HepG2 (cell line): Measurements from ENCODE around the gene PLXND1. TPM values are rescaled to one million over a fixed set of nuclear protein-coding genes. Genes with fewer than 3 reads are reported as not detected.

Experiments used
- ATAC-seq: fragments of 200-7000 bp; cut with Tn5 transposase; 3 replicates; pipeline ENCODE4 v1.9.1; 2020; ENCODE audit warnings: mild to moderate bottlenecking, moderate library complexity
- BruUV-seq: library from RNA; stranded (reverse); fragments of 400-500 nt; replicated peaks from 2 replicates; lab custom pipeline; 2021; lab: Mats Ljungman, UMichigan
- CTCF ChIA-PET: fragments of 300-600 bp; formaldehyde crosslinking; extraction: SDS; loops from one replicate; lab custom pipeline; 2021; ENCODE audit warnings: low total read pairs, inconsistent platforms, low intra/inter-chr PET ratio; lab: Yijun Ruan, JAX
- POLR2A ChIA-PET: fragments of 350-600 bp; sonication (Branson Sonifier 250); formaldehyde crosslinking; loops from one replicate; lab custom pipeline; 2020; ENCODE audit warnings: antibody characterized with exemption, inconsistent platforms; lab: Yijun Ruan, JAX
- DNase-seq: peaks from one replicate; pipeline ENCODE4 v3.0.0-alpha.2; 2015; ENCODE audit warnings: low spot score
- FAIRE-seq: peaks from 3 replicates; lab custom pipeline; 2011; peaks lifted over from hg19 to GRCh38; lab: Jason Lieb, UNC
- H2AFZ ChIP-seq: one replicate; pipeline ENCODE4 v1.6.1; 2011; ENCODE audit warnings: low read length, inconsistent platforms
- H3K27ac ChIP-seq: fragments of 300-600 bp; 3 replicates; pipeline ENCODE4 v1.8.0; 2011; ENCODE audit warnings: mixed run types, mild to moderate bottlenecking, mixed read lengths, low read length, inconsistent platforms; ENCODE audit not compliant: insufficient read depth; ENCODE audit errors: extremely low read length
- H3K27me3 ChIP-seq, 2 experiments: fragments of 200-600 bp in 1 of 2; 2 replicates in 1 of 2; 3 replicates in 1 of 2; pipeline versions ENCODE4 v1.6.0 to v1.8.0; 2011; ENCODE audit warnings: low read length in 2 of 2, mild to moderate bottlenecking in 2 of 2, moderate library complexity in 2 of 2, inconsistent platforms in 1 of 2; ENCODE audit not compliant: insufficient read depth in 2 of 2, control insufficient read depth in 1 of 2
- H3K36me3 ChIP-seq, 2 experiments: fragments of 200-600 bp in 1 of 2; replicated peaks in 1 of 2; 2 replicates in 1 of 2; 3 replicates in 1 of 2; pipeline versions ENCODE4 v1.5.1 to v1.8.0; 2011; ENCODE audit warnings: low read length in 2 of 2, inconsistent platforms in 1 of 2; ENCODE audit not compliant: insufficient read depth in 2 of 2, control insufficient read depth in 1 of 2
- H3K4me1 ChIP-seq: 2 replicates; pipeline ENCODE4 v1.5.1; 2012; ENCODE audit warnings: low read length, inconsistent platforms; ENCODE audit not compliant: insufficient read depth
- H3K4me2 ChIP-seq: 2 replicates; pipeline ENCODE4 v1.6.0; 2011; ENCODE audit warnings: low read depth, low read length, inconsistent platforms
- H3K4me3 ChIP-seq, 3 experiments: fragments of 200-600 bp in 1 of 3; sonication (generic), shearing (Covaris generic) in 1 of 3; replicated peaks in 1 of 3; 2 replicates each; pipeline ENCODE4 v1.5.1; 2011 to 2016; ENCODE audit warnings: low read length in 3 of 3, inconsistent platforms in 2 of 3, low read depth in 2 of 3, mild to moderate bottlenecking in 2 of 3, control low read depth in 1 of 3, mixed read lengths in 1 of 3; ENCODE audit not compliant: insufficient read depth in 1 of 3
- H3K79me2 ChIP-seq: one replicate; pipeline ENCODE4 v1.6.1; 2011; ENCODE audit warnings: low read length, inconsistent platforms; ENCODE audit not compliant: insufficient read depth
- H3K9ac ChIP-seq: 2 replicates; pipeline ENCODE4 v1.6.0; 2011; ENCODE audit warnings: mild to moderate bottlenecking, low read depth, low read length, inconsistent platforms; ENCODE audit not compliant: insufficient read depth
- H3K9me3 ChIP-seq: 2 replicates; pipeline ENCODE4 v1.5.1; 2012; ENCODE audit warnings: mild to moderate bottlenecking, low read length
- H4K20me1 ChIP-seq: 2 replicates; pipeline ENCODE4 v1.6.0; 2011; ENCODE audit warnings: inconsistent platforms, mild to moderate bottlenecking, low read length, moderate library complexity; ENCODE audit not compliant: insufficient read depth
- ATF1 ChIP-seq: IDR thresholded peaks from 2 replicates; pipeline ENCODE4 v1.6.1; 2016; ENCODE audit warnings: mild to moderate bottlenecking, control low read depth
- FOXP1 ChIP-seq, 2 experiments: fragments of 450-650 bp in 1 of 2; IDR thresholded peaks; 2 replicates each; pipeline ENCODE4 v1.6.1; 2017 to 2018; ENCODE audit warnings: antibody characterized with exemption in 1 of 2
- HIC2 ChIP-seq: sonication (generic); formaldehyde crosslinking; IDR thresholded peaks from 2 replicates; pipeline ENCODE4 v1.9.0; 2022; ENCODE audit warnings: low read depth, missing genetic modification reagents
- HNRNPK ChIP-seq: fragments of 200-400 bp; formaldehyde crosslinking; IDR thresholded peaks from 2 replicates; pipeline ENCODE4 v1.6.1; 2018; ENCODE audit warnings: low read length, low read depth, moderate library complexity, mild to moderate bottlenecking; ENCODE audit not compliant: poor library complexity, severe bottlenecking
- JDP2 ChIP-seq: sonication (generic); formaldehyde crosslinking; IDR thresholded peaks from 2 replicates; pipeline ENCODE4 v1.8.1; 2022; ENCODE audit warnings: missing genetic modification reagents, borderline replicate concordance
- MYNN ChIP-seq: sonication (generic); formaldehyde crosslinking; IDR thresholded peaks from 2 replicates; pipeline ENCODE4 v1.4.0; 2020; ENCODE audit warnings: mild to moderate bottlenecking, low read depth, missing genetic modification reagents
- NONO ChIP-seq, 2 experiments: fragments of 450-650 bp in 1 of 2; sonication (generic) in 1 of 2; formaldehyde crosslinking in 1 of 2; IDR thresholded peaks in 1 of 2; conservative IDR thresholded peaks in 1 of 2; 2 replicates each; pipeline versions ENCODE4 v1.6.1 to v1.8.0; 2017 to 2022; ENCODE audit warnings: mild to moderate bottlenecking in 1 of 2, missing genetic modification reagents in 1 of 2, moderate library complexity in 1 of 2
- THAP8 ChIP-seq: sonication (generic); formaldehyde crosslinking; IDR thresholded peaks from 2 replicates; pipeline ENCODE4 v1.5.1; 2020; ENCODE audit warnings: missing genetic modification reagents, mild to moderate bottlenecking, borderline replicate concordance
- UBTF ChIP-seq: sonication (generic); formaldehyde crosslinking; IDR thresholded peaks from 2 replicates; pipeline ENCODE4 v1.4.0; 2020; ENCODE audit warnings: mild to moderate bottlenecking, missing genetic modification reagents
- ZNF101 ChIP-seq: sonication (generic); formaldehyde crosslinking; IDR thresholded peaks from 2 replicates; pipeline ENCODE4 v1.4.0; 2020; ENCODE audit warnings: mild to moderate bottlenecking, low read depth, missing genetic modification reagents, borderline replicate concordance
- ZNF124 ChIP-seq: sonication (generic); formaldehyde crosslinking; IDR thresholded peaks from 2 replicates; pipeline ENCODE4 v1.4.0; 2020; ENCODE audit warnings: missing genetic modification reagents
- ZNF263 ChIP-seq: sonication (generic); formaldehyde crosslinking; IDR thresholded peaks from 2 replicates; pipeline ENCODE4 v1.4.0; 2020; ENCODE audit warnings: missing genetic modification reagents
- ZNF431 ChIP-seq: sonication (generic); formaldehyde crosslinking; IDR thresholded peaks from 2 replicates; pipeline ENCODE4 v1.9.0; 2022; ENCODE audit warnings: missing genetic modification reagents, low read depth, mild to moderate bottlenecking, borderline replicate concordance
- ZNF563 ChIP-seq: sonication (generic); formaldehyde crosslinking; IDR thresholded peaks from 2 replicates; pipeline ENCODE4 v1.8.0; 2022; ENCODE audit warnings: mild to moderate bottlenecking, moderate library complexity, missing genetic modification reagents
- ZNF709 ChIP-seq: sonication (generic); formaldehyde crosslinking; IDR thresholded peaks from 2 replicates; pipeline ENCODE4 v1.5.0; 2020; ENCODE audit warnings: mild to moderate bottlenecking, missing genetic modification reagents
- ZSCAN30 ChIP-seq: sonication (generic); formaldehyde crosslinking; IDR thresholded peaks from 2 replicates; pipeline ENCODE4 v1.5.0; 2020; ENCODE audit warnings: mild to moderate bottlenecking, missing genetic modification reagents
- WGBS: methylation state at CpG from one replicate; pipeline ENCODE4 v1.1.6; 2017; ENCODE audit warnings: low lambda C conversion rate; 5-methylcytosine and 5-hydroxymethylcytosine counted together
- in situ Hi-C: cut with HindIII; loops from 2 replicates; pipeline ENCODE4 v1.10.0; 2017; ENCODE audit warnings: low pct_unique_long_range_greater_than_20kb; ENCODE audit not compliant: extremely low pct_ligation_motif_present
- intact Hi-C: fragments of 100-400 bp; cut with micrococcal nuclease; formaldehyde crosslinking; loops from one replicate; pipeline ENCODE4 v1.10.0; 2022; ENCODE audit not compliant: unreplicated experiment
- polyA plus RNA-seq, 8 experiments: library from polyadenylated mRNA; depleted of rRNA in 3 of 8; stranded (reverse) in 7 of 8; unstranded in 1 of 8; fragments of >200 nt; fragmentation: Illumina TruSeq in 4 of 8; extraction: Trizol in 4 of 8; gene quantifications; 2 replicates each; pipeline versions ENCODE4 v1.2.1 to v1.2.3, GENCODE V29; 2011 to 2016; ENCODE audit warnings: low read depth in 4 of 8, missing spikeins in 1 of 8, mixed read lengths in 1 of 8; ENCODE audit not compliant: insufficient read depth in 1 of 8
- total RNA-seq, 5 experiments: library from RNA; depleted of rRNA; stranded (reverse); fragments of >200 nt; fragmentation: Illumina TruSeq; extraction: Trizol; gene quantifications; 2 replicates each; pipeline ENCODE4 v1.2.3, GENCODE V29; 2016; ENCODE audit warnings: low read depth in 1 of 5
- TF ChIP-seq, protein P1 (sequence below): sonication (generic); formaldehyde crosslinking; IDR thresholded peaks from 2 replicates; pipeline ENCODE4 v1.4.0; 2020; ENCODE audit warnings: missing genetic modification reagents; ENCODE audit errors: not compliant biosample characterization

The PLXND1 gene
- total and polyA plus RNA-seq, 2 of the 13 experiments (the other 11 are each of a cell fraction or from before 2014, with no cell fraction given) = 15.9 to 42.0 TPM

DNA sequence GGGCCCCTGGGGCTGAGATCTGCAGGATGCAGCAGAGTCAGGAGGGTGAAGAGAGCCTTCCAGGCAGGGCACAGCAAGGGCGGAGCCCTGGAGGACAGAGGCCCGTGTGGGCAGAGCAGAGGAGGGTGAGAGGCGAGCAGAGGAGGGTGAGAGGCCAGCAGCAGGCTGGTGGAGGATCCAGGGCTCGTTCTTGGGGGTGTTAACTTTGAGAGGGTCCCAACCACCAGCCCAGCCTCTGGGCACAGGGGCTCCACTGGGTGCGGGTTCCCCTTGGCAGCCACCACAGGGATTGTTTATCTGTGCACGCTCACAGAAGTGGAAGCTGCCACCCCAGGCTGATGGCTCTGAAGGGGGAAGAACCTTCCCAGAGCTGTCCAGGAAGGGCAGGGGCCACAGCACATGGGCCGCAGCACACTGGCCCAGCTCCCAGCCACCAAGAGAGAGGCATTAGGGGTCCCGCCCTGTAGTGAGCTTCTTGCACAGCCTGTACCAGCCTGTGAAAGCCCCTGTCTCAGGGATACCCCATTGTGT is 9.3 kb upstream of the PLXND1 start:
- WGBS = 12% methylated on average over 4 of the region's 8 CpGs
- POLR2A ChIA-PET = interaction anchor here (1.2 to 2.0 kb wide), 2 partner anchors 10 to 19 kb away, joined by 4 to 9 read pairs; no protein-coding TSS in a partner anchor
- Histone ChIP-seq H3K4me3 (peak overlapping the region in 2 of 3 experiments; percentile 37 to 65; a peak in 4 of 6 replicates), H3K27me3 (no peaks in the 10 kb centered on the region; a peak in 1 of 5 replicates), H3K4me1 (peaks cover 90% of the 10 kb centered on the region), H2AFZ (no peak overlapping the region), H3K4me2 (peak overlapping the region; percentile 69), H3K79me2 (no peaks in the 10 kb centered on the region), H4K20me1 (no peaks in the 10 kb centered on the region), H3K9ac (peak overlapping the region; percentile 44; the same call in 1 of the 2 replicates), H3K36me3 (no peaks in the 10 kb centered on the region), H3K9me3 (no peaks in the 10 kb centered on the region), H3K27ac (no peak overlapping the region)
- DNase-seq = no peak
- CTCF ChIA-PET = no interaction called here
- ATAC-seq = peak; percentile 28
- BruUV-seq = no TSS peak
- intact Hi-C loops (no loop called here), in situ Hi-C loops (no loop called here)
- no peak for FAIRE-seq
- TF ChIP-seq ZSCAN30 (CRISPR knock-in tag) = no peak
- TF ChIP-seq THAP8 (CRISPR knock-in tag) = no peak
- TF ChIP-seq HNRNPK = no peak
- no peak for TF ChIP-seq JDP2 (CRISPR knock-in tag)
- 0 out of 2 replicates have a peak, but pooled peaks have one; percentile 27 for TF ChIP-seq HIC2 (CRISPR knock-in tag)
- TF ChIP-seq, protein P1, sequence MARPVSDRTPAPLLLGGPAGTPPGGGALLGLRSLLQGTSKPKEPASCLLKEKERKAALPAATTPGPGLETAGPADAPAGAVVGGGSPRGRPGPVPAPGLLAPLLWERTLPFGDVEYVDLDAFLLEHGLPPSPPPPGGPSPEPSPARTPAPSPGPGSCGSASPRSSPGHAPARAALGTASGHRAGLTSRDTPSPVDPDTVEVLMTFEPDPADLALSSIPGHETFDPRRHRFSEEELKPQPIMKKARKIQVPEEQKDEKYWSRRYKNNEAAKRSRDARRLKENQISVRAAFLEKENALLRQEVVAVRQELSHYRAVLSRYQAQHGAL = no peak
- 0 out of 2 replicates have a peak, but pooled peaks have one; percentile 38 for TF ChIP-seq ZNF563 (CRISPR knock-in tag)
- no peak for TF ChIP-seq MYNN (CRISPR knock-in tag)
- no peak for TF ChIP-seq FOXP1 (IDR thresholded peaks at IDR 0.05)
- no peak for TF ChIP-seq FOXP1 (CRISPR knock-in tag; IDR thresholded peaks at IDR 0.05)
- TF ChIP-seq ZNF709 (CRISPR knock-in tag) = 0 out of 2 replicates have a peak, but pooled peaks have one; percentile 42
- TF ChIP-seq ZNF124 (CRISPR knock-in tag) = no peak
- TF ChIP-seq ZNF431 (CRISPR knock-in tag) = no peak
- TF ChIP-seq ATF1 = no peak
- TF ChIP-seq NONO (IDR thresholded peaks at IDR 0.05) = no peak
- TF ChIP-seq NONO (CRISPR knock-in tag; conservative IDR thresholded peaks at IDR 0.05) = no peak
- TF ChIP-seq ZNF101 (CRISPR knock-in tag) = no peak
- 0 out of 2 replicates have a peak, but pooled peaks have one; percentile 13 for TF ChIP-seq ZNF263 (CRISPR knock-in tag)
- TF ChIP-seq UBTF = peak; percentile 27; the same call in 1 of the 2 replicates
